ENCODE measurements around the gene SLC17A7.

Gene SLC17A7

DNA sequence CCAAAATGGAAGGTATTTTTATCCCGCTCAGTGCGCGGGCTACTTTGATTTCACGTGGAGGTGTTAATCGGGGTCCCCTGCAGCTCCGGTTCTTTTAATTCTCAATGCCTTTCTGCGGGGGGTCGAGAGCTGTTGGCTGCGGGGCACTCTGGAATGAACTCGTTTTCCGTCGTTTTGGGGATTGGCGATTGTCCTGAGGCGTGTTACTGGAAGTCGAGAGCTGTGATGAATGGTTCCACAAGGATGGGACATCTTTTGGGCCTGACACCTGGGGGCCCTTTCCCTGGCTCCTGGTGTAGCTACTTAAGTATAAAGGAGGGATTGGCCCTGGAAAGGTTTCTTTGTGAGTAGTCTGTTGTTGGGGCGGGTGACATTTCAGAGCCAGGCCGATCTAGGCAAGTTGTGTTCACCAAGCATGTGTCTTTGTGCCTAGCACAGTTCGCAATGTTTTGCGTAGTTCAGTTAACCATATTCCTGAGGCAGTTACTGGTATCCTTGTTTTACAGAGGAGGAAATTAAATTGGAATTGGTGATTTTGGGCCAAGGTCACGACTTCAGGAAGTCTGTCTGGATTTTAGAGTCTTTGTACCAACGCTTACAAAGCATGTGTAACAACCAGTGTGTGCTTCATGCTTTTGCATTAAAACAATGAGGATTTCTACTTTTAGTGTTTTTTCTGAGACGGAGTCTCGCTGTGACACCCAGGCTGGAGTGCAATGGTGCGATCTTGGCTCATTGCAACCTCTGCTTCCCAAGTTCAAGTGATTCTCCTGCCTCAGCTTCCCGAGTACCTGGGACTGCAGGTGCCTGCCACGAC is 46.9 kb upstream of the SLC17A7 start:
- peak overlapping the region; percentile 83 for H3K27ac ChIP-seq
- peak overlapping the region; percentile 84 to 86 for H3K4me3 ChIP-seq (ENCODE audit: low read depth in 1 of 2, low read length in 1 of 2)
- TF ChIP-seq, protein P1, sequence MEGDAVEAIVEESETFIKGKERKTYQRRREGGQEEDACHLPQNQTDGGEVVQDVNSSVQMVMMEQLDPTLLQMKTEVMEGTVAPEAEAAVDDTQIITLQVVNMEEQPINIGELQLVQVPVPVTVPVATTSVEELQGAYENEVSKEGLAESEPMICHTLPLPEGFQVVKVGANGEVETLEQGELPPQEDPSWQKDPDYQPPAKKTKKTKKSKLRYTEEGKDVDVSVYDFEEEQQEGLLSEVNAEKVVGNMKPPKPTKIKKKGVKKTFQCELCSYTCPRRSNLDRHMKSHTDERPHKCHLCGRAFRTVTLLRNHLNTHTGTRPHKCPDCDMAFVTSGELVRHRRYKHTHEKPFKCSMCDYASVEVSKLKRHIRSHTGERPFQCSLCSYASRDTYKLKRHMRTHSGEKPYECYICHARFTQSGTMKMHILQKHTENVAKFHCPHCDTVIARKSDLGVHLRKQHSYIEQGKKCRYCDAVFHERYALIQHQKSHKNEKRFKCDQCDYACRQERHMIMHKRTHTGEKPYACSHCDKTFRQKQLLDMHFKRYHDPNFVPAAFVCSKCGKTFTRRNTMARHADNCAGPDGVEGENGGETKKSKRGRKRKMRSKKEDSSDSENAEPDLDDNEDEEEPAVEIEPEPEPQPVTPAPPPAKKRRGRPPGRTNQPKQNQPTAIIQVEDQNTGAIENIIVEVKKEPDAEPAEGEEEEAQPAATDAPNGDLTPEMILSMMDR (IDR thresholded peaks at IDR 0.05), result no peak
- H3K27me3 ChIP-seq, result no peaks in the 10 kb centered on the region
- no peaks in the 10 kb centered on the region for H3K9me3 ChIP-seq
- H3K4me1 ChIP-seq (ENCODE audit: control insufficient read depth in 1 of 2, insufficient read depth in 1 of 2, low read depth in 1 of 2, low read length in 1 of 2), result peaks cover 21 to 24% of the 10 kb centered on the region in 2 experiments
- peaks cover 37% of the 10 kb centered on the region for H3K36me3 ChIP-seq

DNA sequence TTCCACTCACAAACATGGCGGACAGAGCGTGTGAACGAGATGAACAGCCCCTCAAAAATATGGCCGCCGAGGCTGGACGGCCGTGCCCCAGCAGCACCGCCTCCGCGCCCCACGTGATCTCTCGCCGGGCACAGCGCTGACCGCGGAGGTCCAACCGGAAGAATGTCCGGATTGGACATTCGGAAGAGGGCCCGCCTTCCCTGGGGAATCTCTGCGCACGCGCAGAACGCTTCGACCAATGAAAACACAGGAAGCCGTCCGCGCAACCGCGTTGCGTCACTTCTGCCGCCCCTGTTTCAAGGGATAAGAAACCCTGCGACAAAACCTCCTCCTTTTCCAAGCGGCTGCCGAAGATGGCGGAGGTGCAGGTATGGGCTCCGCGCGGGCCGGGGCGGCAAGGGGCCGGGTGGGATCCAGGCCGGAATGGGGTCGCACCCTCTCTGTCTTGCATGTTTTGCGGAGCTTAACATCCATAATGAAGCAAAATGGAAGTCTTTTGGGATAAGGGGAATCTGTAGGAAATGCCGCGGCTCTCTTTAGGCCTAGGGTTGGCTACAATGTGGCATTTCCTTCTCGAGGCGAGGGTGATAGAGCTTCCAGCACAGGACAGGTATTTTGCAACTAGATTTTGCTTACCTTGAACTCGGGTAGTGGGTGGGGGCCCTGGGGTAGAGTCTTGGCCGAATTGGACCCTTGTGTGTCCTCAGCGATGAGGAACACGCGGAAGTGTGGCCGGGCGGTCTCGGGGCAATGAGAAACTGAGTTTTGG is 46.1 kb upstream of the SLC17A7 start, which contains the start of gene RPL13A:
Gene RPL13A (plus strand): TSS at position 332 of the 769 bp plus-strand sequence. CDS start 22 bp downstream, at position 354.
- no peaks in the 10 kb centered on the region for H3K27me3 ChIP-seq
- H3K4me1 ChIP-seq (ENCODE audit: control insufficient read depth in 1 of 2, insufficient read depth in 1 of 2, low read depth in 1 of 2, low read length in 1 of 2), result peaks cover 21 to 24% of the 10 kb centered on the region in 2 experiments
- peak within 1 kb of the TSS; percentile 83 for H3K27ac ChIP-seq
- H3K9me3 ChIP-seq, result no peaks in the 10 kb centered on the region
- H3K4me3 ChIP-seq (ENCODE audit: low read depth in 1 of 2, low read length in 1 of 2), result peak within 1 kb of the TSS; percentile 84 to 86
- peaks cover 32% of the 10 kb centered on the region for H3K36me3 ChIP-seq
- TF ChIP-seq, protein P1 (IDR thresholded peaks at IDR 0.05), result peak; percentile 40

DNA sequence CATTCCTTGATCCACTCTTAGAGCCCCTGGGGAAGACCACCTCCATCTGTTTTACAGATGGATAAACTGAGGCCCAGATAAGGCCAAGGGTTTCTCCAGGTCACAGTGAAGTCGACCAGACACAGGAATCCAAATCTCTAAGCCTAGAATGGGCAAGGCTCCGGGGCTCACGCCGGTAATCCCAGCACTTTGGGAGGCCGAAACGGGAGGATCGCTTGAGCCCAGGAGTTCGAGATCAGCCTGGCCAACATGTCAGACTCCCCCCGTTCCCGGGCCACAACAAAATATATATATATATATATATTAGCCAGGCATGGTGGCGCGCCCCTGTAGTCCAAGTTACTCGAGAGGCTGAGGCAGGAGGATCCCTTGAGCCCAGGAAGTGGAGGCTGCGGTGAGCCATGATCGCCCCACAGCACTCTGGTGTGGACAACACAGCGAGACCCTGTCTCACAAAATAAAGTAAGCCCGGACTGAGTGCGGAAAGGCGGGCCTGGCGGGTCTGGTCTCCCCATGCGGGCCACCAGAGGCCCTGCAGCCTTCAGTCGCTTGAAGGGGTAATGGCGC is 45.5 kb upstream of the SLC17A7 start:
- Histone ChIP-seq H3K4me1 (ENCODE audit: control insufficient read depth in 1 of 2, insufficient read depth in 1 of 2, low read depth in 1 of 2, low read length in 1 of 2) (peaks cover 21 to 24% of the 10 kb centered on the region in 2 experiments), H3K4me3 (ENCODE audit: low read depth in 1 of 2, low read length in 1 of 2) (peak overlapping the region; percentile 84 to 86), H3K36me3 (peaks cover 26% of the 10 kb centered on the region), H3K27me3 (no peaks in the 10 kb centered on the region), H3K27ac (peak overlapping the region; percentile 83), H3K9me3 (no peaks in the 10 kb centered on the region)
- TF ChIP-seq, protein P1 (IDR thresholded peaks at IDR 0.05), result no peak

DNA sequence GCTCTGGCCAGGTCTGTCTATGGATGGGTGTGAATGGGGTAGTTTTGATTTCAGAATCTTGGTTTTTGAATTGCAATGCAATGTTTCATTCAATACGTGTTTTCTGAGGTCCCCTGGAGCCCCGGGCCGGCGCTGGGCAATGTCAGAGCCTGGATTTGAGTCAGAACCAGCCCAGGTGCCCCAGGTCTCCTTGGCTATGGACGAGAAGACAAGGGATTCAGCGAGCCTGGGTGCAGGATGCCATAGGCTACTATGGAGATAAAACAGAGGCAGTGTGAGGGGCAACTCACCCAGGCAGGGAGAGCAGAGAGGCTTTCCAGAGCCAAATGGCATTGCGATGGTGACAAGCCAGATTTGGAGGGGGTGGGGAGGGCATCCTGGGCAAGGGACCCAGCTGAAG is 44.9 kb upstream of the SLC17A7 start:
- no peak overlapping the region for H3K4me3 ChIP-seq (ENCODE audit: low read depth in 1 of 2, low read length in 1 of 2)
- H3K27ac ChIP-seq, result no peak overlapping the region
- peaks cover 21 to 24% of the 10 kb centered on the region in 2 experiments for H3K4me1 ChIP-seq (ENCODE audit: control insufficient read depth in 1 of 2, insufficient read depth in 1 of 2, low read depth in 1 of 2, low read length in 1 of 2)
- peaks cover 20% of the 10 kb centered on the region for H3K36me3 ChIP-seq
- no peaks in the 10 kb centered on the region for H3K9me3 ChIP-seq
- no peaks in the 10 kb centered on the region for H3K27me3 ChIP-seq
- TF ChIP-seq, protein P1 (IDR thresholded peaks at IDR 0.05), result no peak

DNA sequence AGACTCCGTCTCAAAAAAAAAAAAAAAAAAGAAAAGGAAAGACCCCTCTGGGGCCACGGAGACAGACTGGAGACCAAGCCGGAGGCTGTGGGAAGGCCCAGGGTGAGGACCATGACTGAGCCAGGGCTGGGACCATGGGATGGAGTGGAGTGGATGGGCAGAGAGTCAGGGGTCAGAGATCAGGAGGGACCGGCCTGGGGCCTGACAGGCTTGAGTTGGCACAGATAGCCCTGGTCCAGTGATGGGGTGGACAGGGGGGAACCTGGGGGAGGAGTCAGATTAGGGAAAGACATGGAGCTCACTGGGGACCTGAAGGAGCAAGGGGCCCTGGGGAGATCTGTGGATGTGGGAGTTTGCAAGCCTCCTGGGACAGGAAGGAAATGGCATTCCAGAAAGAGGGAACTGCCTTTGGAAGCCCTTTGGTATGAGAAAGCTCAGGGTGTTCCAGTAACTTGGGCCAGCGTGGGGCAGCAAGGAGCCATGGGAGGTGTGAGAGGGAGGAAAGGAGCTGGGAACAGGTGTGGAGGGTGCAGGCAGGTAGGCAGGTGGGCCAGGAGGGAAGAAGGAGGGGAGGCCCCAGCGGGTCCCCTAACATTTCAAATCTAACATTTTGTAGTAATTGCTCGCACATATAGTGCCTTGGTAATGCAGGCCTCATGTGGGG is 39.8 kb upstream of the SLC17A7 start:
- H3K4me3 ChIP-seq (ENCODE audit: low read depth in 1 of 2, low read length in 1 of 2), result no peak overlapping the region
- H3K4me1 ChIP-seq (ENCODE audit: control insufficient read depth in 1 of 2, insufficient read depth in 1 of 2, low read depth in 1 of 2, low read length in 1 of 2), result peaks cover 0 to 8% of the 10 kb centered on the region in 2 experiments
- H3K9me3 ChIP-seq, result no peaks in the 10 kb centered on the region
- H3K27me3 ChIP-seq, result no peaks in the 10 kb centered on the region
- no peaks in the 10 kb centered on the region for H3K36me3 ChIP-seq
- TF ChIP-seq, protein P1 (IDR thresholded peaks at IDR 0.05), result no peak
- no peak overlapping the region for H3K27ac ChIP-seq

Measured in neutrophil (primary cell).